HCT116 (cell line): ENCODE data around the gene CLPTM1L. TPM values are rescaled to one million over a fixed set of nuclear protein-coding genes. Genes with fewer than 3 reads are reported as not detected.

Experiments
- ATAC-seq: fragments of 200-7000 bp; cut with Tn5 transposase; 2 replicates; pipeline ENCODE4 v1.9.1; 2020; ENCODE audit warnings: mild to moderate bottlenecking, moderate library complexity
- BruUV-seq: library from RNA; stranded (reverse); fragments of 400-500 nt; replicated peaks from 2 replicates; lab custom pipeline; 2021; lab: Mats Ljungman, UMichigan
- CTCF ChIA-PET: fragments of 300-600 bp; sonication (Branson Sonifier 250); formaldehyde crosslinking; loops from one replicate; lab custom pipeline; 2021; ENCODE audit warnings: antibody characterized with exemption; lab: Charles Lee
- POLR2A ChIA-PET: fragments of 300-600, 350-600 bp; sonication (Branson Sonifier 250); formaldehyde crosslinking; loops from one replicate; lab custom pipeline; 2021; ENCODE audit warnings: antibody characterized with exemption; lab: Charles Lee
- RAD21 ChIA-PET, 2 experiments: fragments of 300-600 bp; sonication (Branson Sonifier 250); formaldehyde crosslinking; loops; one replicate each; lab custom pipeline; 2023; ENCODE audit warnings: low total read pairs in 2 of 2; ENCODE audit not compliant: uncharacterized antibody in 2 of 2, unreplicated experiment in 2 of 2, low non-redundant PET in 1 of 2; lab: Charles Lee
- DNase-seq: peaks from one replicate; pipeline ENCODE4 v3.0.0-alpha.2; 2010; ENCODE audit warnings: low read depth, low spot score
- H2AFZ ChIP-seq: fragments of 200-600 bp; shearing (Covaris generic), sonication (generic); 2 replicates; pipeline ENCODE4 v1.6.1; 2017; ENCODE audit warnings: low read depth, mixed run types, mixed read lengths, antibody characterized with exemption, low read length; ENCODE audit not compliant: poor library complexity, severe bottlenecking
- H3K27ac ChIP-seq: 2 replicates; pipeline ENCODE4 v1.5.1; 2012; ENCODE audit warnings: low read depth, low read length
- H3K27me3 ChIP-seq: fragments of 200-600 bp; sonication (generic); 2 replicates; pipeline ENCODE4 v1.6.1; 2016; ENCODE audit warnings: mixed run types, low read length, mixed read lengths; ENCODE audit not compliant: insufficient read depth
- H3K36me3 ChIP-seq, 2 experiments: fragments of 200-500 bp in 1 of 2; fragments of 200-600 bp in 1 of 2; sonication (Bioruptor generic) in 1 of 2; sonication (generic) in 1 of 2; 2 replicates each; pipeline versions ENCODE4 v1.5.1 to v1.6.1; 2014 to 2016; ENCODE audit warnings: low read length in 2 of 2, inconsistent platforms in 1 of 2, mixed read lengths in 1 of 2, mixed run types in 1 of 2; ENCODE audit not compliant: insufficient read depth in 2 of 2, control insufficient read depth in 1 of 2
- H3K4me1 ChIP-seq, 2 experiments: fragments of 200-600 bp in 1 of 2; sonication (generic) in 1 of 2; 2 replicates each; pipeline versions ENCODE4 v1.5.1 to v1.6.1; 2012 to 2017; ENCODE audit warnings: low read length in 2 of 2, inconsistent platforms in 1 of 2, mild to moderate bottlenecking in 1 of 2, mixed read lengths in 1 of 2, mixed run types in 1 of 2, moderate library complexity in 1 of 2; ENCODE audit not compliant: insufficient read depth in 2 of 2, control insufficient read depth in 1 of 2
- H3K4me2 ChIP-seq: fragments of 200-600 bp; sonication (generic); 2 replicates; pipeline ENCODE4 v1.6.1; 2017; ENCODE audit warnings: mixed run types, low read length, mixed read lengths
- H3K4me3 ChIP-seq, 2 experiments: fragments of 200-600 bp in 1 of 2; sonication (generic) in 1 of 2; replicated peaks in 1 of 2; 2 replicates each; pipeline ENCODE4 v1.5.1; 2011 to 2016; ENCODE audit warnings: low read length in 2 of 2, control low read depth in 1 of 2, low read depth in 1 of 2, mild to moderate bottlenecking in 1 of 2, mixed read lengths in 1 of 2, mixed run types in 1 of 2
- H3K79me2 ChIP-seq: fragments of 200-600 bp; sonication (generic); 2 replicates; pipeline ENCODE4 v1.6.1; 2017; ENCODE audit warnings: mild to moderate bottlenecking, mixed run types, low read length, moderate library complexity, mixed read lengths; ENCODE audit not compliant: insufficient read depth
- H3K9ac ChIP-seq: fragments of 200-600 bp; sonication (generic); 2 replicates; pipeline ENCODE4 v1.6.1; 2016; ENCODE audit warnings: low read length, mixed read lengths
- H3K9me2 ChIP-seq: fragments of 200-600 bp; sonication (generic), shearing (Covaris generic); 2 replicates; pipeline ENCODE4 v1.6.1; 2017; ENCODE audit warnings: mixed run types, mild to moderate bottlenecking, moderate library complexity; ENCODE audit not compliant: insufficient read depth
- H3K9me3 ChIP-seq, 2 experiments: fragments of 200-500 bp in 1 of 2; fragments of 200-600 bp in 1 of 2; sonication (Bioruptor generic) in 1 of 2; sonication (generic) in 1 of 2; 2 replicates each; pipeline ENCODE4 v1.6.1; 2014 to 2017; ENCODE audit warnings: low read length in 2 of 2, mixed read lengths in 2 of 2, inconsistent platforms in 1 of 2, low read depth in 1 of 2, mild to moderate bottlenecking in 1 of 2, mixed run types in 1 of 2, moderate library complexity in 1 of 2; ENCODE audit not compliant: control insufficient read depth in 1 of 2, insufficient read depth in 1 of 2
- H4K20me1 ChIP-seq: fragments of 200-600 bp; sonication (generic), shearing (Covaris generic); 2 replicates; pipeline ENCODE4 v1.6.1; 2017; ENCODE audit warnings: mixed run types, mild to moderate bottlenecking, moderate library complexity; ENCODE audit not compliant: insufficient read depth
- ATF3 ChIP-seq: IDR thresholded peaks from 2 replicates; pipeline ENCODE4 v1.6.1; 2012
- CEBPB ChIP-seq: IDR thresholded peaks from 2 replicates; pipeline ENCODE4 v1.6.1; 2012; ENCODE audit warnings: low read depth
- EGR1 ChIP-seq: IDR thresholded peaks from 2 replicates; pipeline ENCODE4 v1.6.1; 2012; ENCODE audit warnings: low read depth
- ELF1 ChIP-seq: IDR thresholded peaks from 2 replicates; pipeline ENCODE4 v1.6.1; 2012; ENCODE audit warnings: low read depth, borderline replicate concordance
- EZH2phosphoT487 ChIP-seq: fragments of 200-600 bp; IDR thresholded peaks from 2 replicates; pipeline ENCODE4 v1.6.1; 2018; ENCODE audit warnings: antibody characterized with exemption, borderline replicate concordance
- FOSL1 ChIP-seq: IDR thresholded peaks from 2 replicates; pipeline ENCODE4 v1.6.1; 2012; ENCODE audit warnings: low read depth
- JUND ChIP-seq: IDR thresholded peaks from 2 replicates; pipeline ENCODE4 v1.6.1; 2012
- MAX ChIP-seq: IDR thresholded peaks from 2 replicates; pipeline ENCODE4 v1.6.1; 2012
- POLR2A ChIP-seq: IDR thresholded peaks from 2 replicates; pipeline ENCODE4 v1.7.0; 2011; ENCODE audit warnings: borderline replicate concordance; ENCODE audit not compliant: insufficient read depth, insufficient read length; ENCODE audit errors: extremely low read depth
- POLR2AphosphoS5 ChIP-seq: IDR thresholded peaks from 2 replicates; pipeline ENCODE4 v1.6.1; 2011; ENCODE audit warnings: mild to moderate bottlenecking, low read depth, low read length, moderate library complexity
- RAD21 ChIP-seq: IDR thresholded peaks from 2 replicates; pipeline ENCODE4 v1.6.1; 2012; ENCODE audit warnings: low read depth, mild to moderate bottlenecking
- SIN3A ChIP-seq: IDR thresholded peaks from 2 replicates; pipeline ENCODE4 v1.6.1; 2012; ENCODE audit warnings: low read depth
- SP1 ChIP-seq: IDR thresholded peaks from 2 replicates; pipeline ENCODE4 v1.6.1; 2012; ENCODE audit warnings: low read depth
- SRF ChIP-seq: IDR thresholded peaks from 2 replicates; pipeline ENCODE4 v1.6.1; 2012; ENCODE audit warnings: low read depth
- TCF7L2 ChIP-seq: IDR thresholded peaks from 2 replicates; pipeline ENCODE4 v1.7.0; 2011; ENCODE audit warnings: borderline replicate concordance, inconsistent platforms; ENCODE audit not compliant: insufficient read depth, insufficient read length; ENCODE audit errors: extremely low read depth
- YY1 ChIP-seq: IDR thresholded peaks from 2 replicates; pipeline ENCODE4 v1.6.1; 2011; ENCODE audit warnings: low read length, low read depth, moderate library complexity, mild to moderate bottlenecking; ENCODE audit not compliant: insufficient replicate concordance; ENCODE audit errors: extremely low read depth
- ZBTB33 ChIP-seq: IDR thresholded peaks from 2 replicates; pipeline ENCODE4 v1.6.1; 2011; ENCODE audit warnings: mild to moderate bottlenecking, low read length, moderate library complexity; ENCODE audit not compliant: insufficient replicate concordance; ENCODE audit errors: extremely low read depth
- ZFX ChIP-seq: fragments of 450-650 bp; IDR thresholded peaks from 2 replicates; pipeline ENCODE4 v1.6.1; 2017
- ZNF274 ChIP-seq: fragments of 200-500 bp; sonication (Bioruptor generic); IDR thresholded peaks from 2 replicates; pipeline ENCODE4 v1.6.1; 2014; ENCODE audit warnings: mild to moderate bottlenecking, low read depth, low read length, inconsistent platforms
- intact Hi-C: fragments of 100-400 bp; cut with micrococcal nuclease; formaldehyde crosslinking; loops from 2 replicates; pipeline ENCODE4 v1.10.0; 2022
- total RNA-seq: library from RNA; stranded (reverse); gene quantifications from one replicate; pipeline ENCODE4 v1.2.1, GENCODE V29; 2021; ENCODE audit not compliant: unreplicated experiment

Gene CLPTM1L
- total RNA-seq, 1 experiment from 2014 or later: 98.4 TPM

- Histone ChIP-seq H3K4me3 (no peak overlapping the region), H4K20me1 (no peaks in the 10 kb centered on the region; the same call in 1 of the 2 replicates), H3K36me3 (peaks cover 16 to 57% of the 10 kb centered on the region in 2 experiments; a peak in 3 of 4 replicates), H3K27ac (no peak overlapping the region), H3K79me2 (peaks cover 42% of the 10 kb centered on the region), H3K4me1 (no peaks in the 10 kb centered on the region), H3K4me2 (no peak overlapping the region), H2AFZ (no peak overlapping the region), H3K9ac (no peak overlapping the region)
- ChIA-PET CTCF (no interaction called here), RAD21 (no interaction called here)
- intact Hi-C loops: no loop called here
- DNase-seq: no peak
- no TSS peak for BruUV-seq
- TF ChIP-seq ZFX (no peak), SP1 (no peak), FOSL1 (no peak), ZNF274 (no peak), CEBPB (no peak), MAX (no peak), RAD21 (no peak), ZBTB33 (no peak), POLR2AphosphoS5 (no peak), EZH2phosphoT487 (no peak), SIN3A (no peak), ELF1 (no peak), ATF3 (no peak), YY1 (no peak), SRF (no peak), EGR1 (no peak), POLR2A (no peak), JUND (no peak), TCF7L2 (no peak)
- TF ChIP-seq, all 23 proteins: peak for 0
- no peaks in the 10 kb centered on the region for H3K9me3 ChIP-seq
- H3K27me3 ChIP-seq: no peaks in the 10 kb centered on the region
- no peak for ATAC-seq
- H3K9me2 ChIP-seq: no peaks in the 10 kb centered on the region
- POLR2A ChIA-PET: no interaction called here
These were observed 9.3 kb downstream of the CLPTM1L start for GRCh38 chr5:1335540-1336095.
